ENCODE data around the gene IGSF21. TPM values are rescaled to one million over a fixed set of nuclear protein-coding genes. Genes with fewer than 3 reads are reported as not detected.

IGSF21 gene
- total and polyA plus RNA-seq, 10 of the 15 experiments (the other 5 are each of a cell fraction or from before 2014, with no cell fraction given) = 0.03 to 0.49 TPM; not detected in 8

DNA sequence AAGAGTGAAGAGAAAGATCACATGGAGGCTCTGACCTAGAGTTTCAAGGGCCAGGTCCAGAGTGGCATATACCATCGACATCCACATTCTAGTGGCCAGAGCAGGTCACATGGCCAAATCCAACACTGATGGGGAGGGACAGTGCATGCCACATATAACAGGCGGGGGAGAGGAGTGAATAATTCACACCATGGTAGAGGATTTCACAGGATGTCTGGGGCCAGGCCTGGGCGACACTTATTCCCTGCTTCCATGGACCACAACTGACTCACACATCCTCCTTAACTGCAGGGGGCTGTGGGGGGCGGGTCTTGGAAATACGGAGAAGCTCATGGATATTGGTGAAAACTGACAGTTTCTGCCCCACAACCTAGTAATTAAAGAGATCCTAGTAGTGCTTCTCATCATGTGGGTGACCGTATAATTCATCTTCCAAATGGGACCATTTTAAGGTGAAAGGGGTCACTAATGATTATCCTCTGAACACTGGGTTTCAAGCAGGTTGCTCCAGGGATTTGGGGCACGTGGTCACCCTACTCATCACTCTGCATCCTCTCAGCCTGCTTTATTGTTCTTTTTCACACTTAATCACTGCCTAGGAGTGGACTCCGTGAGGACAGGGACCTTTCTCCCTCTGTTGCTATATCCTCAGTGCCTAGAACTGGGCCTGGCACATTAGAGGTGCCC is 44.0 kb downstream of the IGSF21 start:
- ChIA-PET RAD21 (ENCODE audit: unreplicated experiment) (no interaction called here), CTCF (no interaction called here), POLR2A (no interaction called here), SMC1A (ENCODE audit: uncharacterized antibody, unreplicated experiment) (no interaction called here)
- intact Hi-C loops (cut with micrococcal nuclease; ENCODE audit: unreplicated experiment) = no loop called here
- no TSS peak for BruUV-seq (replicated peaks)
- no peak for FAIRE-seq
- Histone ChIP-seq H3K27me3 (replicated peaks in 1 of 2; ENCODE audit: control insufficient read depth in 2 of 2, insufficient read depth in 2 of 2, low read length in 1 of 2) (no peaks in the 10 kb centered on the region; a peak in 3 of 4 replicates), H3K4me3 (no peak overlapping the region), H3K4me1 (ENCODE audit: control insufficient read depth, insufficient read depth, low read length) (no peaks in the 10 kb centered on the region), H3K9ac (ENCODE audit: control insufficient read depth, insufficient read depth, low read length) (no peak overlapping the region), H3K9me3 (replicated peaks; ENCODE audit: control insufficient read depth, insufficient read depth, low read length) (no peaks in the 10 kb centered on the region), H3K79me2 (ENCODE audit: control insufficient read depth, insufficient read depth, low read length) (no peaks in the 10 kb centered on the region), H3K36me3 (ENCODE audit: control insufficient read depth in 2 of 2, insufficient read depth in 2 of 2, low read length in 1 of 2) (no peaks in the 10 kb centered on the region), H3K4me2 (ENCODE audit: control insufficient read depth, insufficient read depth) (no peak overlapping the region), H4K20me1 (ENCODE audit: control insufficient read depth, insufficient read depth) (no peaks in the 10 kb centered on the region), H2AFZ (ENCODE audit: control insufficient read depth, low read depth, low read length) (no peak overlapping the region), H3K27ac (ENCODE audit: control insufficient read depth, insufficient read depth) (no peak overlapping the region)
- no peak for ATAC-seq
- no peak for DNase-seq (ENCODE audit: low read depth, low spot score)
- TF ChIP-seq TBL1XR1 (IDR thresholded peaks at IDR 0.05; ENCODE audit: low read depth, low read length) (no peak), ESRRA (IDR thresholded peaks at IDR 0.05; ENCODE audit: low read length) (no peak), ZNF207 (IDR thresholded peaks at IDR 0.05; ENCODE audit: borderline replicate concordance) (no peak), JUND (IDR thresholded peaks at IDR 0.05; ENCODE audit: low read depth, low read length) (no peak), GATAD2B (conservative IDR thresholded peaks at IDR 0.05; ENCODE audit: low read depth) (no peak), BACH1 (IDR thresholded peaks at IDR 0.05; ENCODE audit: borderline replicate concordance) (no peak), SREBF2 (IDR thresholded peaks at IDR 0.05; ENCODE audit: low read length) (no peak), TCF12 (IDR thresholded peaks at IDR 0.05; ENCODE audit: low read depth, low read length) (no peak), ZZZ3 (IDR thresholded peaks at IDR 0.05; ENCODE audit: control insufficient read depth, insufficient read length, low read depth) (no peak), ASH2L (IDR thresholded peaks at IDR 0.05; ENCODE audit: borderline replicate concordance, low read depth) (no peak)
- TF ChIP-seq, protein P1, sequence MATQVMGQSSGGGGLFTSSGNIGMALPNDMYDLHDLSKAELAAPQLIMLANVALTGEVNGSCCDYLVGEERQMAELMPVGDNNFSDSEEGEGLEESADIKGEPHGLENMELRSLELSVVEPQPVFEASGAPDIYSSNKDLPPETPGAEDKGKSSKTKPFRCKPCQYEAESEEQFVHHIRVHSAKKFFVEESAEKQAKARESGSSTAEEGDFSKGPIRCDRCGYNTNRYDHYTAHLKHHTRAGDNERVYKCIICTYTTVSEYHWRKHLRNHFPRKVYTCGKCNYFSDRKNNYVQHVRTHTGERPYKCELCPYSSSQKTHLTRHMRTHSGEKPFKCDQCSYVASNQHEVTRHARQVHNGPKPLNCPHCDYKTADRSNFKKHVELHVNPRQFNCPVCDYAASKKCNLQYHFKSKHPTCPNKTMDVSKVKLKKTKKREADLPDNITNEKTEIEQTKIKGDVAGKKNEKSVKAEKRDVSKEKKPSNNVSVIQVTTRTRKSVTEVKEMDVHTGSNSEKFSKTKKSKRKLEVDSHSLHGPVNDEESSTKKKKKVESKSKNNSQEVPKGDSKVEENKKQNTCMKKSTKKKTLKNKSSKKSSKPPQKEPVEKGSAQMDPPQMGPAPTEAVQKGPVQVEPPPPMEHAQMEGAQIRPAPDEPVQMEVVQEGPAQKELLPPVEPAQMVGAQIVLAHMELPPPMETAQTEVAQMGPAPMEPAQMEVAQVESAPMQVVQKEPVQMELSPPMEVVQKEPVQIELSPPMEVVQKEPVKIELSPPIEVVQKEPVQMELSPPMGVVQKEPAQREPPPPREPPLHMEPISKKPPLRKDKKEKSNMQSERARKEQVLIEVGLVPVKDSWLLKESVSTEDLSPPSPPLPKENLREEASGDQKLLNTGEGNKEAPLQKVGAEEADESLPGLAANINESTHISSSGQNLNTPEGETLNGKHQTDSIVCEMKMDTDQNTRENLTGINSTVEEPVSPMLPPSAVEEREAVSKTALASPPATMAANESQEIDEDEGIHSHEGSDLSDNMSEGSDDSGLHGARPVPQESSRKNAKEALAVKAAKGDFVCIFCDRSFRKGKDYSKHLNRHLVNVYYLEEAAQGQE (IDR thresholded peaks at IDR 0.05; ENCODE audit: low read depth, low read length) = no peak
- in situ Hi-C loops (cut with MboI) = no loop called here
- 11% methylated on average over 8 of the region's 8 CpGs for WGBS (ENCODE audit: insufficient coverage, insufficient replicate concordance, low lambda C conversion rate, missing lambda C conversion rate)

Measured in GM12878 (cell line).